Right lung (tissue), 5 donors: ENCODE measurements around the gene OR2S2. TPM values are rescaled to one million over a fixed set of nuclear protein-coding genes. Genes with fewer than 3 reads are reported as not detected.
"Not testable (repeated sequence)": the region's sequence is repeated elsewhere in the genome, so short reads cannot be mapped to it uniquely, and the experiment has no call there.

ENCODE experiments used
- DNase-seq, 2 donors: peaks; one replicate each; pipeline ENCODE4 v3.0.0-alpha.2; 2013
- polyA plus RNA-seq, 5 donors: library from polyadenylated mRNA; unstranded; fragments of 120-200 nt; gene quantifications; one replicate each; pipeline versions ENCODE4 v1.2.1 to v1.2.3, GENCODE V29; 2013; ENCODE audit warnings: inconsistent platforms in 1 of 5, low replicate concordance in 1 of 5; ENCODE audit not compliant: insufficient read length in 5 of 5, insufficient read depth in 1 of 5

OR2S2 gene
- polyA plus RNA-seq, 5 donors = not detected

DNA sequence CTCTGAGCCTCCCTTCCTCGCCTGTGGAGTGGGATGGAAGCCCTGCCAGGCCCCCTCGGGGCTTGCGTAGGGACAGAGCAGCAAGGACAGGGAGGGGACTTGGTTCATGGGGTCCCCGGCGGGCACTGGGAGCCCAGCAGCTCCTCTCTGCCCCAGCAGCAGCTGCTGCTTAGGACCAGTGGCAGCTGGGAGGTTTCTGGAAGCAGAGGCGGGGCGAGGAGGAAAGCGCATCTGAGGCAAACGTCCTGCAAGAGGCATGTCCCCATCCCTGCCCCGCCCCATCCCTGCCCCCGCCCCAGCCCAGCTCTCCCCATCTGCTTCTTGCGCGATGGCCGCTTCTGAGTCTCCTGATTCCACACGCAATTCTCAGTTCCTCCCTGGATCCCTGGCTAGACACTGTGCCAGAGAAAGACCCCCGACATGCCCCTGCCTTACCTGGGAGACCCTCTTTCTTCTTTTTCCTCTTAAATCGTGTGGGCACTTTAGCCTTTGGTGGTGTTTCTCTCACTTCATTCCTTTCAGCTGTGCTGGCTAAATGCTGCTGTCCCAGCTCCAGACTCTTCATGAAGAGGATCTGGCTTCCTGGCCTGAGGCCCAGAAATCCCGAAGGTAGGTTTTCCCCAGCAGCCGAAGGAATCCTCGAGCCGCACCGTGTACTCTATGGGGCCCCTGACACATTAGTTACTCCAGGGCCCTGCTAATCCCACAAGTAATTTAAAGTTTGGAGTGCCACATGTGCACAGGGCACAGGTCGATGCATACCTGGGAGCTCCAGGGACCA is 4.4 kb upstream of the OR2S2 start:
- no peak for DNase-seq

GRCh38 chr9:35960039-35960655 is 2.2 kb upstream of the OR2S2 start:
- DNase-seq = no peak

DNA sequence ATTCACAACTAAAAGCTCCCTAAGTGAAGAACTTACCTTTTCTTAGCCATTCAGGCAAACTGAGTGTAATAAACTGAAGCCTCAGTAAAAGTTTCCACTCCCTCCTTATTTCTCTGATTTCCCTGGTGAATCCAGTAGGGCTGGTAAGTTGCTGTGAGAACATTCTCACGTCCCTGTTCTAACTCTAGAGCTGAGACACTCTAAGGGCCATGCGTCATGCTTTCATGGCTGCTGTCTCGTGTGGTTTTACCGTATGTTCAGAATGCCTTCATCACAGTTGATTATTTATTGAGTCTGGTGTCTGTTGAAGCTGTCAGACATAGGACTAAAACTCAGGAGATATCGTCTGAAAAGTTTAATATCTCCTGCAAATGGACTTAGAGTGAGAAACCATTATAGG is 1.3 kb downstream of the OR2S2 start:
- DNase-seq = no peak

DNA sequence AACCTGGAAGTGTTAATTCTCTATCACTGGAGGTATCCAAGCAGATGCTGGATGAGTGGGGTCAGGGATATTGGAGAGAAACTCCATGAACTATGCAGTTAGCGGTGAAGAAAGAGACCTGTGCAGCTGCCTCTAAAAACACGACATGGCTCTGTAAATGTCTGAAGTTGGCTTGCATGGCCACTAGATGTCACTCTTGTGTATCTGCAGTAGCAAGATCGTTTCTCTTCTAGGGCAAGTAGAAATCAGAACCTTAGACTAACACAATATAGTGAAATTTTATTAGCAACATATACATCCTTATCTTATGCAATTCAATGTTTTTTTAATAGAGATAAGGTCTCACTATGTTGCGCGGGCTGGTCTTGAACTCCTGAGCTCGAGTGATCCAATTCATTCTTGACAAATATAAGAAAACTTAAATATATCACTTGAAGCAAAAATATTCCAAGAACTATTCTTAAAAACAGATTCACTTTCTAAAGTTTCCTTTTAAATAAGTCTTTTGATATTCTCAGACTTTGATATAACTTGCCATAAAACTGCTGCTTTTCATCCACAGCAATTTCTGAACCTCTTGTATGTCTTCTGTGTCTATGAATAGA is 2.9 kb downstream of the OR2S2 start:
- peak; percentile 50 to 61 for DNase-seq

- DNase-seq = no peak
These were observed 5.3 kb downstream of the OR2S2 start for GRCh38 chr9:35952526-35953191.

DNA sequence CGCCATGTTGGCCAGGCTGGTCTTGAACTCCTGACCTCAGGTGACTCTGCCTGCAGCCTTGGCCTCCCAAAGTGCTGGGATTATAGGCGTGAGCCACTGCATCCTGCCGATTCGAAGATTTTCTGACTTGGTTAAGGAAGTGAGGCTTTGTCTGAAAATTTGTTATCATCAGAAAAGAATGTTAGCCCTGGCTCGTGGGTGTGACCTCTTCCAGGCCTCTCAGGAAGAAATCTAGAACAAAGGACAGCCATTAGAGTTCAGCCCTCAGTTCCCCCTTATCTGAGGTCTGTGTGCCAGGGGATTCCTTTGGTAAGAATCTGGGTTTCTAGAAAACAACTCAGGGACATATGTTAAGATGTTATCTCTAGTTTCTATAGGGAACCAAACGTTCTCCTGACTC is 6.2 kb downstream of the OR2S2 start:
- no peak for DNase-seq

DNA sequence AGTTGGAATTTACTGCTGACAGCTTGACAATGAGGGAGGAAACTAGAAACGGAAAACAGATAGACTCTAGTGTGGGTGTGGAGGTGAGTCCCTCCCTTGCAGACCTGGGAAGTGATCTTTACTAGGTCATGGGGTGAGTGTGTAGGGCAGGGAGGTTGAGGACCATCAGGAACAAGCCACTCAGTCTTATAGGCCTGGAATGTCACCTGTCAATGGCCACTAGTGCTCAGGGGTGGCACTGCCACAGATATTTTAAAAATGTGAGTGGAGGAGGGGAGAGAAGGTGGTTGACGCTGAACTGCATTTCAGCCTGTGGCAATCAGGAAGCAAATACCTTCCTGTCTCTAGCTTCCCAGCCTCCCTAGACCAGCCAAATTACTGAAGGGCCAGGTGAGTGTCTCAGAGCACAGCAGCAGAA is 9.0 kb downstream of the OR2S2 start:
- DNase-seq = no peak

GRCh38 chr9:35948451-35948850 is 9.5 kb downstream of the OR2S2 start:
- no peak for DNase-seq

GRCh38 chr9:35945341-35946018 is 12.5 kb downstream of the OR2S2 start:
- peak; percentile 50 to 58 for DNase-seq

DNA sequence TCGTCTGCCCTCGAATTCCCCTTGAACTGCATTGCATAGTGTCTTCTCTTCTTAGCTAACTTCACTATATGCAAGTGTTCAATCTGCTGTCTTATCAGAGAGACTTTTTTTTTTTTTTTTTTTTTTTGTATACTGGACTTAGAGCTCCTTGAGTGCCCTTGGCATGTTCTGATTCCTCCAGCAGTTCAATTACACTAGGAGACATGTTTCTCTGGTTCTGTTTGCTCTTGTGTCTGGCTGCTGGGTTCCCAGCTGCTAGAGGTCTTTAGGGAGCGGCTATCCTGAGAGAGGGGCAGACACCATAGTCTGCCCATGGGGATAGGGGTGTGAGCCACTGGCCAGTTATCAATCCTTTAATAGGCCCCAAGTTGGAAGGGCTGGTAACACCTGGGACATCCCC is 13.1 kb downstream of the OR2S2 start:
- no peak for DNase-seq

- no peak for DNase-seq
These were observed 13.8 kb downstream of the OR2S2 start for GRCh38 chr9:35944173-35944572.

GRCh38 chr9:35942286-35942685 is 15.7 kb downstream of the OR2S2 start:
- DNase-seq = no peak

DNA sequence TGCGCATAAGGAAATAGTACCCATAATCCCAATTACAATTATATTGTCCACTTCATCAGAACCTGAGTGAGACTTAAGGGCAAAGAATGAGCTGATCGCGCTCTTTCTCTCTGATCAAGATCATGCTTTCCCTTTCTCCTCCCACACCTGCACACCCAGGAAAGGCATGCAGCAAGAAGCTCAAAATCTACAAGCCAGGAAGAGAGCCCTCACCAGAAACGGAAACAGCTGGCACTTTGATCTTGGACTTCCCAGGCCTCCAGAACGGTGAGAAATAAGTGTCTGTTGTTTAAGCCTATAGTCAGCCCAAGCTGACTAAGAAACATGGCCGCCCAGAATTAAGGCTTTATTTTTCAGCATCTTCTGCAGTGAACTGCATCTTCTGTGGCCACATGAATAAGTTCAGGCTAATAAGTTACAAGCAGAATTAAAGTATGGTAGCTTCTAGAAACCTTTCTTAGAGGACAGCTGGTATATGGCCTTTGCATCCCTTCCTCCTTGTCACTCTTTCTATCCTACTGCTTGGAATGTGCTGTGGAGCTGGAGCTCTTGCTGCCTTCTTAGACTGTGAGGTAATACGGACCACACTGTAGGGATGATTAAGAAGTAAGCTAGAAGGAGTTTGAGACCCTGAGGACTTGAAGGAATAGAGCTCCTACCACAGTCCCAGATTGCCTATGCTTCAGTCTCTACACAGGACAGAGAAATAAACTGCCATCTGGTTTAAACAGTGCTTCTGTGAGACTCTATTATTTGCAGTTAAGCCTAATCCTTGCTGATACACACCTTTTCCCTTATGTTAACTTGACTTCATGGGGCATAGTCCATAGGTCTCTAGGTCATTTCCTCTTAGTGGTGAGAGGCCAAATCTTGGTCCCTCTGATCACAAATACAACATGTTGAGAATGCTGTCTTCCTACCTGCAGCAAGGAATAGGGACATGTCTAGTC is 17.2 kb downstream of the OR2S2 start:
- no peak for DNase-seq

- DNase-seq = no peak
These were observed 18.2 kb downstream of the OR2S2 start for GRCh38 chr9:35939679-35940250.

DNA sequence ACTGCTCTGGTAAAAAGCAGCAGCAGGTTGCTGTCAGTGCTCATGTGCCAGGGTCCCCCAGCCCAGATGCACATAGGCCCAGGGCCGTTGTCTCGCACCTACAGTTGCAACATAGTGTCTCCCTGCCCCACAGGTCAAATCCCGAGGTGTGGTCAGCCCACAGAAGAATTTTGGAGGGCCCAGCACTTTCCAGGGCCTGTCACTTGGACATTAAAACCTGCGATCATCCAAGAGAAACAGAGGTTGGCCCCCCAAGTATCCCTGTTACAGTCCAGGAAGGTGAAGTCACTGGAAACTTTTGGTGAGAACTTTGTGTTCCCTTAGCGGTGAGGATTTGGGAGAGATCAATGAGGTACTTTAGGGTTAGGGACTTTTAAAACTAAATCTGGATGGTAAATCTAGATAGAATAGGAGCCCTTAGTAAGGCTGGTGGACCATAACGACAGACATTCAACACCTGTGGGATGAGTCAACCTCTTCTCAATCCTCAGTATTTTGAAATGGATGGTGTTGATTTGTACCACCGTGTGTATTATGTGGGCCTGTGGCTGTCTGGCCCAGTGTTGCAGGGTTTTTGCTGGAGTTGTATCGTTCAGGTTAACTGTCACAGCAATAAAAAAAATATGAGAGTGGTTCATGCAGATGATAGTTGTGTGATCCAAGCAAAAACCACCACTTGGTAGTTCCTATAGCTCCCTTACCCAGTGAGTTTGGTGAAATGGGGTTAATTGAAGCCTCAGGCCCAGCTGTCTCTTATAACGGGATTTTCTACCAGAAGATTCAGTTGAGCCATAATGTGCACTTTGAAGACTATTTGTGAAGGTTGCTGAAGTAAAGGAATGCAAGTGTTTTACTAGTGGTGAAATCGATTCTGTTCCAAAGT is 19.2 kb downstream of the OR2S2 start:
- no peak for DNase-seq

GRCh38 chr9:35937227-35937626 is 20.7 kb downstream of the OR2S2 start:
- DNase-seq = no peak

- no peak for DNase-seq
These were observed 22.0 kb downstream of the OR2S2 start for GRCh38 chr9:35935755-35936509.

GRCh38 chr9:35935261-35935660 is 22.7 kb downstream of the OR2S2 start:
- no peak for DNase-seq

DNA sequence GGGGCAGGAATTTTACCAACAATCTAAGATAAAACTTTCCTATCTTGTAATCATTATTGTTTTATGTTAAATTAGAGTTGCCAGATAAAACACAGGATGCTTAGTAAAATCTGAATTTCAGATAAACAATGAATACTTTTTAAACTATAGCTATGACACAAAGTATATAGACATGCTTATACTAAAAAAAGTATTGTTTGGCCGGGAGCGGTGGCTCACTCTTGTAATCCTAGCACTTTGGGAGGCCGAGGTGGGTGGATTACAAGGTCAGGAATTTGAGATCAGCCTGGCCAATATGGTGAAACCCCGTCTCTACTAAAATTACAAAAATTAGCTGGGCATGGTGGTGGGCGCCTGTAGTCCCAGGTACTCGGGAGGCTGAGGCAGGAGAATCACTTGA is 23.9 kb downstream of the OR2S2 start:
- not testable (repeated sequence) for DNase-seq
